ENCODE measurements around the gene KCNK1. TPM values are rescaled to one million over a fixed set of nuclear protein-coding genes. Genes with fewer than 3 reads are reported as not detected.

KCNK1 gene
- polyA plus RNA-seq, 1 donor from 2014 or later: 1.8 TPM

DNA sequence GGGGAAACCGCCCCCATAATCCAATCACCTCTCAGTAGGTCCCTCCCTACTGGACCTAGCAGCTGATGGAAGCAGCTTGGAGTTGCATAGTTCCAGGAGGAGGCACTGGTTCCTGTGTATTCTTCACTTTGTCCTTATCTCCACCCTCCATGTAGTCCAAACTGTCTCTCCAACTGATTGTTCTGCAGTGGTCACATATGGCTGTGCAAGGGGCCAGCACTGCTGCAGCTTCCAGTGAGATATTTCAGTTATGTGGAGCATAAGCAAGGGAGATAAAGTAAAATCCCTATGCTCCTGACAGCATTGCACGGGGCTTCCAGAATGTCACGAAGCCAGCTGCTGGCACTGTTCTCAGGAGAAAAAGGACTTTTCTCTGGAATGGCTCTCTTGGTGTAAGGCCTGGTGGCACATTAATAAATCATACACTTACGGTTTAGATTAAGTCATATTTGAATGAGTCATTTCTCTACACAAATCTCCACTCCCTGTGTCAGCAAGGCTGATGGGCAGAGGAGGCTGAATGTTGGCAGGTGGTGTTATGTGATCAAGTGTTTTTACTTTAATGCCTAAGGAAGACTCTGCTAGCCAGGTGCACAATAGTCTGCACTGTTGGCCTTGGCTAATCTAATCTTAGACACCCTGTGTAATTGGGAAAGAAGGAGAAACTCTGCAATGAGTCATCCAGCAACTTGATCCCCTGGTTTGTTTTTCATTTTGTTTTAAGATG is 93.4 kb downstream of the KCNK1 start:
- TF ChIP-seq SMC3 (conservative IDR thresholded peaks at IDR 0.05; ENCODE audit: poor library complexity) (no peak), CTCF (IDR thresholded peaks at IDR 0.05; ENCODE audit: poor library complexity, severe bottlenecking) (no peak), POLR2AphosphoS5 (IDR thresholded peaks at IDR 0.05) (no peak), TAF1 (IDR thresholded peaks at IDR 0.05; ENCODE audit: low read depth) (no peak), RAD21 (conservative IDR thresholded peaks at IDR 0.05) (no peak), EP300 (conservative IDR thresholded peaks at IDR 0.05; ENCODE audit: poor library complexity, severe bottlenecking) (no peak), MXI1 (conservative IDR thresholded peaks at IDR 0.05; ENCODE audit: poor library complexity, severe bottlenecking) (no peak), REST (IDR thresholded peaks at IDR 0.05; ENCODE audit: borderline replicate concordance) (no peak), EZH2 (IDR thresholded peaks at IDR 0.05; ENCODE audit: borderline replicate concordance, insufficient read depth, low read length, poor library complexity, severe bottlenecking) (no peak)
- Histone ChIP-seq H3F3A (ENCODE audit: insufficient read depth, low read length, poor library complexity, severe bottlenecking) (no peaks in the 10 kb centered on the region), H3K9me3 (ENCODE audit: low read length) (no peaks in the 10 kb centered on the region), H2AFZ (ENCODE audit: low read depth, low read length) (no peak overlapping the region), H3K4me3 (ENCODE audit: low read length) (no peak overlapping the region), H3K27ac (ENCODE audit: low read length) (no peak overlapping the region), H3K9me2 (ENCODE audit: insufficient read depth, low read length) (no peaks in the 10 kb centered on the region), H4K20me1 (ENCODE audit: insufficient read depth) (no peaks in the 10 kb centered on the region), H3K27me3 (ENCODE audit: insufficient read depth, low read depth, low read length) (no peaks in the 10 kb centered on the region), H3K9ac (ENCODE audit: low read length) (no peak overlapping the region), H3K4me2 (ENCODE audit: low read length) (no peak overlapping the region), H3K36me3 (ENCODE audit: insufficient read depth, low read length) (no peaks in the 10 kb centered on the region), H3K79me2 (replicated peaks; ENCODE audit: insufficient read depth, low read length) (no peaks in the 10 kb centered on the region)

DNA sequence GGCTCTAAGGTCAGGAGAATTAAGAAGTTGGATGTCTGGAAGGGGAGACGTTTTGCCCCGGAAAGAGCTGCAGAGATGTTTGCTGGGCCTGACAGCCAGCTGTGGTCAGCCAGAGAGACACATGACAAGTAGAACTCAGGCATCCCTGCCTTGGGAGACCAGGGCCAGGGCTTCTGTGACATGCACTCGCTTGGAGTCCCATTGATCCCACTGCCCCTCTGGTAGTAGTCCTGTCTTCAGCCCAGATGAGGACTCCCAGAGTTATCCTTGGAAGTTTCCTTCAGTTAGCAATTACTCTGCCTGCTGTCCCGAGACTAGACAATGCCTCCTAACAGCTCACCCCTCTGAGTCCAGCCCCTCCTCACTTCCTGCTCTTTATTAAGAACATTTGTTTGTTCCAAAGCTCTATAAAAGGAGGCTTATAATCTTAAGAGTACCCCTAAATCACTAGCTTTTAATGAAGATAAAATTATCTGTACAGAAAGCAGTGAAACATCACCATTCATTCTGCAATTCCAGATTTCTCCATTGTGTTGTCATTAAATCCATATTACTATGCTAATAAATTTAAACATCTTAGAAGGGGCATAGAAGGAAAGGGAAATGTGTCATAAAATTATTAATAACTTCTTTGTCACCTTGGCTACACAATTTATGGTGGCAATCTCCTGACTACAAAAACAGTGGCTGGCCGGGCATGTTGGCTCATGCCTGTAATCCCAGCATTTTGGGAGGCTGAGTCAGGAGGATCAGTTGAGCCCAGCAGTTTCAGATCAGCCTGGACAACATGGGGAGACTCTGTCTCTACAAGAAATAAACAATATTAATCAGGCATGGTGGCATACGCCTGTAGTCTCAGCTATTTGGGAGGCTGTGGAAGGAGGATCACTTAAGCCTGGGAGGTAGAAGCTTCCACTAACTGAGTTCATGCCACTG is 94.2 kb downstream of the KCNK1 start:
- no peaks in the 10 kb centered on the region for H3K9me3 ChIP-seq (ENCODE audit: low read length)
- H4K20me1 ChIP-seq (ENCODE audit: insufficient read depth): no peaks in the 10 kb centered on the region
- no peaks in the 10 kb centered on the region for H3K9me2 ChIP-seq (ENCODE audit: insufficient read depth, low read length)
- H3F3A ChIP-seq (ENCODE audit: insufficient read depth, low read length, poor library complexity, severe bottlenecking): no peaks in the 10 kb centered on the region
- no peak overlapping the region for H2AFZ ChIP-seq (ENCODE audit: low read depth, low read length)
- TF ChIP-seq REST (IDR thresholded peaks at IDR 0.05; ENCODE audit: borderline replicate concordance) (no peak), EP300 (conservative IDR thresholded peaks at IDR 0.05; ENCODE audit: poor library complexity, severe bottlenecking) (no peak), SMC3 (conservative IDR thresholded peaks at IDR 0.05; ENCODE audit: poor library complexity) (no peak)
- H3K27ac ChIP-seq (ENCODE audit: low read length): no peak overlapping the region
- H3K79me2 ChIP-seq (replicated peaks; ENCODE audit: insufficient read depth, low read length): no peaks in the 10 kb centered on the region
- H3K36me3 ChIP-seq (ENCODE audit: insufficient read depth, low read length): no peaks in the 10 kb centered on the region
- no peaks in the 10 kb centered on the region for H3K27me3 ChIP-seq (ENCODE audit: insufficient read depth, low read depth, low read length)
- no peak overlapping the region for H3K4me3 ChIP-seq (ENCODE audit: low read length)
- no peak overlapping the region for H3K4me2 ChIP-seq (ENCODE audit: low read length)
- no peak overlapping the region for H3K9ac ChIP-seq (ENCODE audit: low read length)
